HG03342 (cell line): Measurements from ENCODE around the gene ELL3.
"Not testable (repeated sequence)": the region's sequence is repeated elsewhere in the genome, so short reads cannot be mapped to it uniquely, and the experiment has no call there.

Experiments
- ATAC-seq: cut with Tn5 transposase; IDR thresholded peaks from one replicate; pipeline ENCODE4 v1.9.1; 2021; ENCODE audit warnings: mild to moderate bottlenecking, moderate library complexity; ENCODE audit not compliant: unreplicated experiment

The ELL3 gene

GRCh38 chr15:43728053-43728725 lies 48.6 kb downstream of the ELL3 start:
- ATAC-seq, result not testable (repeated sequence)

GRCh38 chr15:43726306-43726705 lies 50.5 kb downstream of the ELL3 start:
- not testable (repeated sequence) for ATAC-seq

GRCh38 chr15:43723151-43723550 lies 53.6 kb downstream of the ELL3 start:
- no peak for ATAC-seq
